Measurements from ENCODE around the gene XIRP1.
"Not testable (repeated sequence)": the region's sequence is repeated elsewhere in the genome, so short reads cannot be mapped to it uniquely, and the experiment has no call there.

GRCh38 chr3:39170877-39171276 lies 21.5 kb downstream of the XIRP1 start:
- not testable (repeated sequence) for TF ChIP-seq CTCF (IDR thresholded peaks at IDR 0.05); POLR2A (IDR thresholded peaks at IDR 0.05); EP300 (IDR thresholded peaks at IDR 0.05; ENCODE audit: low read depth); POLR2AphosphoS5 (IDR thresholded peaks at IDR 0.05)
